GM12878 (cell line): ENCODE results near the gene RHBDD3. TPM values are rescaled to one million over a fixed set of nuclear protein-coding genes. Genes with fewer than 3 reads are reported as not detected.
"Not testable (repeated sequence)": the region's sequence is repeated elsewhere in the genome, so short reads cannot be mapped to it uniquely, and the experiment has no call there.

Experiments used
- ATAC-seq: fragments of 200-7000 bp; cut with Tn5 transposase; 3 replicates; pipeline ENCODE4 v1.9.1; 2020; ENCODE audit warnings: mild to moderate bottlenecking, moderate library complexity
- BruUV-seq: library from RNA; stranded (reverse); fragments of 400-500 nt; replicated peaks from 2 replicates; lab custom pipeline; 2021; lab: Mats Ljungman, UMichigan
- CTCF ChIA-PET: fragments of 300-600 bp; sonication (Branson Sonifier 250); formaldehyde crosslinking; extraction: SDS; loops from one replicate; lab custom pipeline; 2021; ENCODE audit warnings: inconsistent platforms; lab: Yijun Ruan, JAX
- POLR2A ChIA-PET: fragments of 350-600 bp; formaldehyde crosslinking; extraction: SDS; loops from one replicate; lab custom pipeline; 2021; ENCODE audit warnings: inconsistent platforms; lab: Charles Lee
- RAD21 ChIA-PET: fragments of 300-600 bp; sonication (Branson Sonifier 250); formaldehyde crosslinking; loops from one replicate; lab custom pipeline; 2023; ENCODE audit warnings: antibody characterized with exemption; ENCODE audit not compliant: unreplicated experiment; lab: Charles Lee
- SMC1A ChIA-PET: fragments of 300-600 bp; sonication (Branson Sonifier 250); formaldehyde crosslinking; loops from one replicate; lab custom pipeline; 2023; ENCODE audit not compliant: unreplicated experiment, uncharacterized antibody; lab: Charles Lee
- DNase-seq: peaks from one replicate; pipeline ENCODE4 v3.0.0-alpha.2; 2011; ENCODE audit warnings: low read depth, low spot score
- FAIRE-seq: peaks from 3 replicates; lab custom pipeline; 2011; peaks lifted over from hg19 to GRCh38; lab: Jason Lieb, UNC
- H2AFZ ChIP-seq: 2 replicates; pipeline ENCODE4 v1.6.0; 2011; ENCODE audit warnings: low read depth, low read length, control low read depth; ENCODE audit not compliant: control insufficient read depth
- H3K27ac ChIP-seq: 2 replicates; pipeline ENCODE4 v1.5.1; 2011; ENCODE audit warnings: control low read depth; ENCODE audit not compliant: control insufficient read depth, insufficient read depth
- H3K27me3 ChIP-seq, 2 experiments: replicated peaks in 1 of 2; 2 replicates each; pipeline versions ENCODE4 v1.6.0 to v1.6.1; 2011; ENCODE audit warnings: low read length in 1 of 2; ENCODE audit not compliant: control insufficient read depth in 2 of 2, insufficient read depth in 2 of 2
- H3K36me3 ChIP-seq, 2 experiments: 2 replicates each; pipeline ENCODE4 v1.5.1; 2011; ENCODE audit warnings: low read length in 1 of 2; ENCODE audit not compliant: control insufficient read depth in 2 of 2, insufficient read depth in 2 of 2
- H3K4me1 ChIP-seq: 2 replicates; pipeline ENCODE4 v1.6.1; 2011; ENCODE audit warnings: mild to moderate bottlenecking, low read length, moderate library complexity, mixed read lengths; ENCODE audit not compliant: control insufficient read depth, insufficient read depth
- H3K4me2 ChIP-seq: 2 replicates; pipeline ENCODE4 v1.6.0; 2011; ENCODE audit warnings: control low read depth; ENCODE audit not compliant: control insufficient read depth, insufficient read depth
- H3K4me3 ChIP-seq: fragments of 200-600 bp; sonication (generic); 2 replicates; pipeline ENCODE4 v1.5.1; 2016
- H3K79me2 ChIP-seq: 2 replicates; pipeline ENCODE4 v1.6.0; 2011; ENCODE audit warnings: low read length; ENCODE audit not compliant: control insufficient read depth, insufficient read depth
- H3K9ac ChIP-seq: 2 replicates; pipeline ENCODE4 v1.8.0; 2011; ENCODE audit warnings: low read length, control low read depth, mixed read lengths; ENCODE audit not compliant: control insufficient read depth, insufficient read depth
- H3K9me3 ChIP-seq: replicated peaks from 3 replicates; pipeline ENCODE4 v1.5.1; 2011; ENCODE audit warnings: mild to moderate bottlenecking, low read length; ENCODE audit not compliant: control insufficient read depth, insufficient read depth
- H4K20me1 ChIP-seq: 2 replicates; pipeline ENCODE4 v1.6.0; 2011; ENCODE audit not compliant: control insufficient read depth, insufficient read depth
- ATF3 ChIP-seq: IDR thresholded peaks from 2 replicates; pipeline ENCODE4 v1.6.1; 2011; ENCODE audit warnings: low read depth, mild to moderate bottlenecking, low read length, moderate library complexity, borderline replicate concordance; ENCODE audit errors: extremely low read depth
- BHLHE40 ChIP-seq, 2 experiments: fragments of 450-650 bp in 1 of 2; IDR thresholded peaks; 2 replicates each; pipeline ENCODE4 v1.6.1; 2011 to 2017; ENCODE audit warnings: low read depth in 2 of 2, borderline replicate concordance in 1 of 2, improper control_type of control experiment in 1 of 2, low read length in 1 of 2, mild to moderate bottlenecking in 1 of 2
- KDM1A ChIP-seq: fragments of 200-600 bp; sonication (generic); IDR thresholded peaks from 2 replicates; pipeline ENCODE4 v1.6.1; 2016; ENCODE audit warnings: borderline replicate concordance
- MEF2A ChIP-seq: IDR thresholded peaks from 2 replicates; pipeline ENCODE4 v1.6.1; 2011; ENCODE audit warnings: low read depth, mild to moderate bottlenecking, low read length, moderate library complexity; ENCODE audit not compliant: insufficient read depth
- NRF1 ChIP-seq: conservative IDR thresholded peaks from 2 replicates; pipeline ENCODE4 v1.6.1; 2011; ENCODE audit warnings: mild to moderate bottlenecking, low read depth, low read length, improper control_type of control experiment
- RB1 ChIP-seq: fragments of 450-650 bp; formaldehyde crosslinking; IDR thresholded peaks from 2 replicates; pipeline ENCODE4 v1.6.1; 2017; ENCODE audit warnings: mild to moderate bottlenecking, borderline replicate concordance
- RBBP5 ChIP-seq: fragments of 200-600 bp; sonication (generic); conservative IDR thresholded peaks from 2 replicates; pipeline ENCODE4 v1.6.1; 2016
- RELB ChIP-seq: fragments of 450-650 bp; IDR thresholded peaks from 2 replicates; pipeline ENCODE4 v1.6.1; 2017; ENCODE audit warnings: low read depth, mild to moderate bottlenecking, moderate library complexity
- SKIL ChIP-seq: fragments of 450-650 bp; IDR thresholded peaks from 2 replicates; pipeline ENCODE4 v1.6.1; 2017; ENCODE audit warnings: mild to moderate bottlenecking, low read depth, inconsistent platforms; ENCODE audit not compliant: poor library complexity, severe bottlenecking
- WGBS: methylation state at CpG from one replicate; pipeline ENCODE4 v1.1.6; 2016; ENCODE audit warnings: low lambda C conversion rate; ENCODE audit not compliant: insufficient replicate concordance, insufficient coverage; ENCODE audit errors: missing lambda C conversion rate; 5-methylcytosine and 5-hydroxymethylcytosine counted together
- in situ Hi-C: fragments of 300-500 bp; cut with MboI; formaldehyde crosslinking; loops from 9 replicates; pipeline ENCODE4 v1.14.3; 2018; ENCODE audit warnings: mixed read lengths
- intact Hi-C: fragments of 100-400 bp; cut with micrococcal nuclease; formaldehyde crosslinking; loops from one replicate; pipeline ENCODE4 v1.14.2; 2022; ENCODE audit not compliant: unreplicated experiment
- polyA plus RNA-seq, 11 experiments: library from polyadenylated mRNA; depleted of rRNA in 4 of 11; unstranded in 6 of 11; stranded (reverse) in 5 of 11; fragments of >200 nt; fragmentation: Nextera tagmentation in 4 of 11; fragmentation: Illumina TruSeq in 1 of 11; extraction: Ambion mirVana in 4 of 11; extraction: Trizol in 1 of 11; gene quantifications; 1 replicate in 1 of 11; 2 replicates in 10 of 11; pipeline versions ENCODE4 v1.2.1 to v1.2.3, GENCODE V29; 2011 to 2016; ENCODE audit warnings: inconsistent platforms in 2 of 11, missing spikeins in 2 of 11, low read depth in 1 of 11
- total RNA-seq, 4 experiments: library from RNA; depleted of rRNA in 3 of 4; stranded (reverse); fragments of >200 nt in 3 of 4; fragmentation: Illumina TruSeq in 1 of 4; extraction: Trizol in 1 of 4; gene quantifications; 2 replicates each; pipeline versions ENCODE4 v1.2.1 to v1.2.3, GENCODE V29; 2013 to 2021

RHBDD3 gene
- total and polyA plus RNA-seq, 10 of the 15 experiments (the other 5 are each of a cell fraction or from before 2014, with no cell fraction given) = 0.27 to 41.2 (median 20.1) TPM

GRCh38 chr22:29251265-29251664, 16.5 kb downstream of the RHBDD3 start (continued):
- TF ChIP-seq MEF2A = no peak
- TF ChIP-seq RELB = no peak
- no peak for TF ChIP-seq RB1
- TF ChIP-seq SKIL = no peak
- TF ChIP-seq ATF3 = no peak
- no peak for TF ChIP-seq BHLHE40 (IDR thresholded peaks at IDR 0.05; ENCODE audit: borderline replicate concordance in 1 of 2, low read depth in 2 of 2, low read length in 1 of 2)
- TF ChIP-seq KDM1A = no peak
- TF ChIP-seq NRF1 = no peak
- no peak for TF ChIP-seq RBBP5

GRCh38 chr22:29247891-29248290, 19.9 kb downstream of the RHBDD3 start:
- H3K9me3 ChIP-seq, POLR2A ChIA-PET, H3K27me3 ChIP-seq, H3K36me3 ChIP-seq, FAIRE-seq, H3K4me3 ChIP-seq, H3K27ac ChIP-seq, H3K79me2 ChIP-seq, H3K9ac ChIP-seq, H3K4me2 ChIP-seq, BruUV-seq, DNase-seq, H2AFZ ChIP-seq, H4K20me1 ChIP-seq, ATAC-seq, H3K4me1 ChIP-seq: not testable (repeated sequence)
- CTCF ChIA-PET = interaction anchor here (0.6 to 2.7 kb wide), 4 partner anchors 36 to 207 kb away, joined by 4 to 9 read pairs (median 4); no protein-coding TSS in a partner anchor
- SMC1A ChIA-PET = interaction anchor here (0.7 to 3.3 kb wide), 6 partner anchors 15 to 687 kb away, joined by 3 to 16 read pairs (median 4); partner anchors contain the start of gene EMID1
- in situ Hi-C loops (loop anchor here (5.0 kb wide), 1 partner anchor 391 kb away; no protein-coding TSS in a partner anchor), intact Hi-C loops (loop anchor here (5.0 kb wide), 1 partner anchor 646 kb away; no protein-coding TSS in a partner anchor)
- 82% methylated on average over 10 of the region's 10 CpGs for WGBS
- RAD21 ChIA-PET = interaction anchor here (0.8 to 1.4 kb wide), 3 partner anchors 12 to 647 kb away, joined by 3 to 4 read pairs (median 3); no protein-coding TSS in a partner anchor
